ENCODE measurements around the gene GPSM1. TPM values are rescaled to one million over a fixed set of nuclear protein-coding genes. Genes with fewer than 3 reads are reported as not detected.

Gene GPSM1
- total and polyA plus RNA-seq, 8 donors, result 3.5 to 17.4 (median 12.1) TPM

- H3K27ac ChIP-seq, result no peak overlapping the region
- peaks cover 0 to 51% (median 30%) of the 10 kb centered on the region in 4 donors for H3K36me3 ChIP-seq
- TF ChIP-seq POLR2AphosphoS5 (IDR thresholded peaks at IDR 0.05), result no peak
- no peak for TF ChIP-seq POLR2A (IDR thresholded peaks at IDR 0.05)
- no peak for TF ChIP-seq CTCF (IDR thresholded peaks at IDR 0.05)
- TF ChIP-seq EP300 (IDR thresholded peaks at IDR 0.05), result no peak
- H3K9me3 ChIP-seq, result no peaks in the 10 kb centered on the region
- H3K27me3 ChIP-seq, result no peaks in the 10 kb centered on the region
- peaks cover 25 to 47% (median 41%) of the 10 kb centered on the region in 4 donors for H3K4me1 ChIP-seq
- DNase-seq, result no peak
- WGBS, 5 donors, result 90 to 95% (median 94%) methylated on average over 10 to 28 of the region's 28 CpGs
- no peak overlapping the region for H3K4me3 ChIP-seq
- intact Hi-C loops (cut with DNase I; ENCODE audit: low total_unique reads), result no loop called here
Observed at GRCh38 chr9:136340356-136341041, 13.2 kb downstream of the GPSM1 start.

GRCh38 chr9:136341042-136341655 lies 13.8 kb downstream of the GPSM1 start:
- Histone ChIP-seq H3K36me3 (peaks cover 0 to 45% (median 26%) of the 10 kb centered on the region in 4 donors), H3K27me3 (no peaks in the 10 kb centered on the region), H3K4me3 (no peak overlapping the region), H3K4me1 (peaks cover 32 to 54% (median 47%) of the 10 kb centered on the region in 4 donors), H3K27ac (no peak overlapping the region), H3K9me3 (no peaks in the 10 kb centered on the region)
- peak in 1 of 2 donors; percentile 41 for DNase-seq
- 68 to 88% (median 78%) methylated on average over 9 to 18 of the region's 18 CpGs for WGBS, 5 donors
- TF ChIP-seq CTCF (IDR thresholded peaks at IDR 0.05) (no peak), POLR2AphosphoS5 (IDR thresholded peaks at IDR 0.05) (peak in 1 of 3 donors; percentile 22)
- intact Hi-C loops (cut with DNase I; ENCODE audit: low total_unique reads), result no loop called here

GRCh38 chr9:136341769-136342168 lies 14.4 kb downstream of the GPSM1 start:
- H3K4me3 ChIP-seq, result peak overlapping the region; percentile 47 to 60 (median 50)

More at GRCh38 chr9:136341769-136342168, 14.4 kb downstream of the GPSM1 start:
- no peak for DNase-seq
- Histone ChIP-seq H3K27me3 (no peaks in the 10 kb centered on the region), H3K36me3 (peaks cover 0 to 39% (median 20%) of the 10 kb centered on the region in 4 donors), H3K4me1 (peaks cover 36 to 57% (median 52%) of the 10 kb centered on the region in 4 donors), H3K27ac (peak overlapping the region in 4 of 5 donors; percentile 22 to 78 (median 68)), H3K9me3 (no peaks in the 10 kb centered on the region)
- WGBS, 5 donors, result 42 to 65% (median 51%) methylated on average over 8 to 10 of the region's 10 CpGs
- TF ChIP-seq POLR2AphosphoS5 (IDR thresholded peaks at IDR 0.05) (no peak), CTCF (IDR thresholded peaks at IDR 0.05) (no peak), POLR2A (IDR thresholded peaks at IDR 0.05) (no peak), EP300 (IDR thresholded peaks at IDR 0.05) (no peak)
- intact Hi-C loops (cut with DNase I; ENCODE audit: low total_unique reads), result no loop called here
